RCC 7860 (cell line): ENCODE results near the gene GPR157.
"Not testable (repeated sequence)": the region's sequence is repeated elsewhere in the genome, so short reads cannot be mapped to it uniquely, and the experiment has no call there.

Experiments
- DNase-seq: peaks from one replicate; pipeline ENCODE4 v3.0.0-alpha.2; 2015; ENCODE audit warnings: low spot score
- FAIRE-seq: peaks from 2 replicates; lab custom pipeline; 2012; peaks lifted over from hg19 to GRCh38; lab: Jason Lieb, UNC

The GPR157 gene

DNA sequence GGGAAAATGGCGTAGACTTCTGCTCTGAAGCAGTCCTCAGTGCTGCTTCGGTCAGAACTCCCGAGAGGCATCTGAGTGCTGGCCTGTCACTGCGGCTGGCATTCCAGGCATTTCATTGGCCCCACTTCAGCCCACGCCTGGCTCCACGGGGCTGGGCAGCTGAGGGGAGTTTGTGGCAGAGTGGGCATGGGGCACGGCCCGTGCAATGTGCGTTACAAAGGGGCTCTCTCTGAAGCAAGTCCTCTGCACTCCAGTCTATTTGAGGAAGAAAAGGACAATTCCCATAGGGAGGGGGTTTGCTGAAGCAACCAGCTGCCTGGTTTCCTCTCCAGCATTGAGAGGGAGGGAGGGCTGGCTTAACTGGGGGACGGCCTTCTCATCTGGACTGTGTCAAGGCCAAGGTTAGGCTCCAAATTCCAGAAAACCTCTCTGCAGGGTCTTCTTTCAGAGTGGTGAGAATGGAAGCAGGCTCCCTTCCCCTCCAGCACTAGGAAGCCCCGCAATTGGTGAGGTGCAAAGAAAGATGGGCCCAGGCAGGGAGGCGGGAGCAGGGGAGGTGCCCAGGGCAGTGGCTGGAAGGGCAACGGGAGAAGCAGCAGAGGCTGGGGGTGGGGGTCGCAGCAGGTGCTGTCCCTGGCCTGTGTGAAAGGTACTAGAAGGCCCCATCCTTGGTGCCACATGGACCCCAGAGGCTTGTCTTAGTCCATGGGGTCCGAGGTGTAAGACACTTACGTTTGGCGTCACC is 21.1 kb upstream of the GPR157 start:
- DNase-seq (no peak), FAIRE-seq (no peak)

DNA sequence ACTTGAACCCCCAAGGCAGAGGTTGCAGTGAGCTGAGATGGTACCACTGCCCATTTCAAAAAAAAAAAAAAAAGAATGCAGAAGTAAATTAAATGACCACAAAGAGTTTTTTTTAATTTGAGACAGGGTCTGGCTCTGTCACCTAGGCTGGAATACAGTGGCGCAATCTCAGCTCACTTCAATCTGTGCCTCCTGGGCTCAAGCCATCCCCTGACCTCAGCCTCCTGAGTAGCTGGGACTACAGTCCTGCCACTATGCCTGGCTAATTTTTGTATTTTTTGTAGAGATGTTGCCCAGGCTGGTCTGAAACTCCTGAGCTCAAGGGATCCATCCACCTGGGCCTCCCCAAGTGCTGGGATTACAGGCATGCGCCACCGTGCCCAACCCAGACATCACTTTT is 20.2 kb upstream of the GPR157 start:
- DNase-seq (no peak), FAIRE-seq (no peak)

DNA sequence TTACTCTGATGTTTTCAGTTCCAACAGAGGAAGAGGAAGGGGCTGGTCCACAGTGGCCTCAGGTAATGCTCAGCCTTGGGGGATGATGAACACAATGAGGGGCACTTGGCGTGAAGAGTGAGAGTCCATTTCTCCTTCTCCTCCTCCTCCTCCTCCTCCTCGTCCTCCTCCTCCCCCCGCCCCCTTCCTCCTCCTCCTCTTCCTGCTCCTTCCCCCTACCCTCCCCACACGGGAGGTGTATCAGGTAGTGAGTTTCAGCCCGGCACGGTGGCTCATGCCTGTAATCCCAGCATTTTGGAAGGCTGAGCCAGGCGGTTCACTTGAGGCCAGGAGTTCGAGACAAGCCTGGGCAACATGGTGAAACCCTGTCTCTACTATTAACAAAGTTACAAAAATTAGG is 17.3 kb upstream of the GPR157 start:
- FAIRE-seq, result no peak
- DNase-seq, result no peak

DNA sequence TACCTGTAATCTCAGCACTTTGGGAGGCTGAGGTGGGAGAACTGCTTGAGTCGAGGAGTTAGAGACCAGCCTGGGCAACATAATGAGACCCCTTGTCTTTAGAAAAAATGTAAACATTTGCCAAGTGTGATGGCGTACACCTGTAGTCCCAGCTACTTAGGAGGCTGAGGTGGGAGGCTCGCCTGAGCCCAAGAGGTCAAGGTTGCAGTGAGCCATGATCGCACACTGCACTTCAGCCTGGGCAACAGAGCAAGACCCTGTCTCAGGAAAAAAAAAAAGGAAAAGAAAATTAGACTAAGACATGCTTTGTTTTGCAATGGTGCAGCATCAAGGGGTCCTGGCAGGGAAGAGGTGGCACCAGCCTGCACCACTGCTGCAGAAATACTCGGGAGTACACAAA is 16.8 kb upstream of the GPR157 start:
- FAIRE-seq, result no peak
- no peak for DNase-seq

DNA sequence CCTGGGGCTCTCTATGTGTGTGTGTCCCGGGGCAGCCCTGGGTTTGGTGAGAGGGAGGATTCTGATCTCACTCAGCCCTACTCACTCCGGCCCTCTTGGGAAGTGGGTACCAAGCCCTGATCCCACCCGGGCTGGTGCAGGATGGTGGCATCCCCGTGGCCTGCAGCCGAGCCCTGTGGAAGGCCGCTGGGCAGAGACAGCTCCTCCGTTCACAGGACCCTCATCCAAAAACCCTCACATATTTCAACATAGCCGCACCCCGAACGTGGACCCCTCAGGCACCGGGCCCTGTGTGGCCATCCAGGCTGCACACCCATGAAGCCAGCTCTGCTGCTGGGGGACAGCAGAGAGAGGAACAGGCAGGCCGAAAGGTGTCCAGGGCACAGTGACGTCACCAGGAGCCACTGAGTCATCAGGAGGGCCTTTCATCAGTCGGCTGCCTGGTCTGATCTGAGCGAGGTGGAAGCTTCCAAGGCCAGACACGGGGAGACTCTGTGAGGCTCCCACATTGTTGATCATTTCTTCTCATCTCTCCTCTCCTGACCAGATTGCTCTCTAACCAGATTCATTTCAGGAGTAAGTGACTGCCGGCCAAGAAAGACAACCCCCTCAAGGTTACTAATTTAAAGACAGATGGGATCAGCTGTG is 16.2 kb upstream of the GPR157 start:
- DNase-seq (peak; percentile 56), FAIRE-seq (no peak)

DNA sequence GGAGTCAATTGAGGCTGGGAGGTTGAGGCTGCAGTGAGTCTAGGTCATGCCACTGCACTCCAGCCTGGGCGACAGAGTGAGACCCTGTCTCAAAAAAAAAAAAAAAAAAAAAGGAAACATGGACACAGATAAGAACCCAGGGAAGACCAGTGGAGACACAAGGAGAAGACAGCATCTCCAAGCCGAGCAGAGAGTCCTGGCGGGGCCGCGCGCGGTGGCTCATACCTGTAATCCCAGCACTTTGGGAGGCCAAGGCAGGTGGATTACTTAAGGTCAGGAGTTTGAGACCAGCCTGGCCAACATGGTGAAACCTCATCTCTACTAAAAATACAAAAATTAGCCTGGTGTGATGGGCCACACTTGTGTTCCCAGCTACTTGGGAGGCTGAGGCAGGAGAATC is 15.6 kb upstream of the GPR157 start:
- not testable (repeated sequence) for FAIRE-seq, DNase-seq

DNA sequence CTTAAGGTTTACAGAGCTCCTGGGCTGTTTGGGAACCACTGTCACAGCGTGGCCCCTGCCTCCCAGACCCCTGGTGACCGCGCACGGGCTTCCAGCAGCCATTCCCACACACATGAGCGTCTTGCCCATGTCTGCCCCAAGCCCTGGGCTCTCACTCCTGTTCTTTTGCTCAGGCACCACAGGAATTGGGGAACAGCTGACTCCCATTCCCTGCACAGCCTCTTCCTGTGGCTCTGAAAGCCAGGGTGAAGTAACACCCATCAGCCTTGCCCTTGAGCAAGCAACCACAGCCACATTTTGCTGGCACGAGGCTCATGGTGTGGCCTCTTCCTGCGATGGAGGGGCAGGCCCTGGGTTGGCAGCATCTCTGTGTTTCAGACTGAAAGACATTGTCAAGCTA is 14.3 kb upstream of the GPR157 start:
- DNase-seq (no peak), FAIRE-seq (no peak)

DNA sequence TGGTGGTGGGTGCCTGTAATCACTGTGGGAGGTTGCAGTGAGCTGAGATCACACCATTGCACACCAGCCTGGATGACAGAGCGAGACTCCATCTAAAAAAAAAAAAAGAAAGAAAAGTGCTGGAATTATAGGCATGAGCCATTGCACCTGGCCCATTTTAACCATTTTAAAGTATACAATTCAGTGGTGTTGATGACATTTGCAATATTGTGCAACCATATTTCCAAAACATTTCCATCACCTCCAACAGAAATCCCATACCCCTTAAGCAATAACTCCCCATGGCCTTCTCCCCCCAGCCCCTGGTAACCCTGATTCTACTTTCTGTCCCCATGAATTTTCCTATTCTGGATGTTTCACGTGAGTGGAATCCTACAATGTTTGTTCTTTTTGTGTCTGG is 11.0 kb upstream of the GPR157 start:
- DNase-seq (no peak), FAIRE-seq (no peak)

DNA sequence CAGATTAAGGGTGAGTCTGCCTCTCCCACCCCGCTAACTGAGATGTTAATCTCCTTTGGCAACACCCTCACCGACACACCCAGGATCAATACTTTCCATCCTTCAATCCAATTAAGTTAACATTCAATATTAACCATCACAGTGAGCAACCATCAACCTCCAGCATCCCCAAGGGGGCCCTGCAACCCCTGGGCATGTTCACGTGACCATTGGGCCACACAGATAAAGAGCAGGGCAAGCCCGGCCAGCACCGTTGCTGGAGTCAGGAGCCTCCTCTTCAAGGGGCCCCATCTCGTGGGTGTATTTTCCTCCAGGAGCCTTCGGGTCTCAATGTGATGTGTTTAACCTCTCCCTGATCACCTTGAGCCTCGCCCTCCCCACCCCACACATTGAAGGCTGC is 8.0 kb upstream of the GPR157 start:
- DNase-seq, result no peak
- FAIRE-seq, result no peak

DNA sequence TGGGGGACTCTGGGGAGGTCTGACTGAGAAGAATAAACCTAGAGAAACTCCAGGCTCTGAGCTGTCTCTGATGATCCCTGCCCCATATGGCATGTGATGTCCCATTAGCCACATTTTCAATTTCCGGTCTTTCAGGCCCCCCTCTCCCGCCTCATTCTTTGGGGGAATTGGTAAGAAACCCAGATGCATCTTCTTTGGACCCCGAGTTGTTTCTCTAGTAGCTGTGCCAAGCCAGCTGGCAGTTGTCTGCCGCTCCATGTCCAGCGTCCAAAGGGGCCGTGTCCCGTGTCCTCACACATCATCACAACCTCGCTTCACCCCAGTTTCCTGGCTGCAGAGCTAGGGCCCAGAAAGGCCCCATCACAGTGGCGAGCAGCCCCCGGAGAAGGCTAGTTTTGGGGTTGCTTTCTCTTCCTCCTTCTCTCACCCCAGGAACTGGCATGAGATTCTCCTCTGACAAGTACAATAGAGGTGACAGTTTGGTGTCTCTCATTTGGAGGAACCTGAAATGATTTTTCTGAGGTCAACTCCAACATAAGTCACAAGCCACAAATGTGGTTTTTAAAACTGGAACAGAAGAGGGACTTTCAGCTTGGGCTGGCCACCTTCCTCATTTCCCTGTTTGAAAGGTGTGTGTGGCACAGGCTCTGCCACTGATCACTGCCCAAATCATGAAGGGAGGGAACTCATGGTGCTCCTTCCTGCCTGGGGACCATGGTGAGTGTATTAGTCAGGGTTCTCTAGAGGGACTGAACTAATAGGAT is 6.4 kb upstream of the GPR157 start:
- DNase-seq (no peak), FAIRE-seq (no peak)

DNA sequence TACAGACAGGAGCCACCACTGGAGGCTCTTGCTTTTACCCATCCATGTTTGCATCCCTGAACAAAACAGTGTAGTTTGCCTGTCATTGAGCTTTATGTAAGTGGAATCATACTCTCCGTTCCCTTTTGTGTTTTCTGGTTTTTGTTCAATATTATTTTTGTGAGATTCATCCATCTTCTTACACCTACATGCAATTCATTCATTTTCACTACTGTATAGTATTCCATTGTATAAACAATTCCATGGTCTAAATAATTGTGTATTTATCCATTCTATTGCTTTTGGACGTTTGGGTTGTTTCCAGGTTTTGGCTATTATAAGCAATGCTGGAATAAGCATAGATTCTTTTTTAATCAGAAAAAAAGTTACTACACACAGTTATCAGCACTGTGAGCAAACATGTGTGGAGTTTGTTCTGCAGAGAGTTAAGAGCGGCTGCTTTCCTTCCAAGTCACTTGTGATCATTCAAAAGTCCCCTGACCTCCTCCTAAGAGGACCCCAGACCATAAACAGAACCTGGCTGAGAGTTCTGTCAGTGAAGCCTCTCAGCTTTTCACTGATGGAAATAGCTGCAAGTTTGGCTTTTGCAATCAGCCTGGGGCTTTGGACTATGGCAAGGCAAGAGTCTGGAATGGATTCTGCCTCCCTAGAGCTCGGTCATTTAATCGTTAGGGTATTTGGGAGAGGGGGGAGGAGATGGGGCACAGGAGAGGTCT is 5.1 kb upstream of the GPR157 start:
- no peak for FAIRE-seq

DNA sequence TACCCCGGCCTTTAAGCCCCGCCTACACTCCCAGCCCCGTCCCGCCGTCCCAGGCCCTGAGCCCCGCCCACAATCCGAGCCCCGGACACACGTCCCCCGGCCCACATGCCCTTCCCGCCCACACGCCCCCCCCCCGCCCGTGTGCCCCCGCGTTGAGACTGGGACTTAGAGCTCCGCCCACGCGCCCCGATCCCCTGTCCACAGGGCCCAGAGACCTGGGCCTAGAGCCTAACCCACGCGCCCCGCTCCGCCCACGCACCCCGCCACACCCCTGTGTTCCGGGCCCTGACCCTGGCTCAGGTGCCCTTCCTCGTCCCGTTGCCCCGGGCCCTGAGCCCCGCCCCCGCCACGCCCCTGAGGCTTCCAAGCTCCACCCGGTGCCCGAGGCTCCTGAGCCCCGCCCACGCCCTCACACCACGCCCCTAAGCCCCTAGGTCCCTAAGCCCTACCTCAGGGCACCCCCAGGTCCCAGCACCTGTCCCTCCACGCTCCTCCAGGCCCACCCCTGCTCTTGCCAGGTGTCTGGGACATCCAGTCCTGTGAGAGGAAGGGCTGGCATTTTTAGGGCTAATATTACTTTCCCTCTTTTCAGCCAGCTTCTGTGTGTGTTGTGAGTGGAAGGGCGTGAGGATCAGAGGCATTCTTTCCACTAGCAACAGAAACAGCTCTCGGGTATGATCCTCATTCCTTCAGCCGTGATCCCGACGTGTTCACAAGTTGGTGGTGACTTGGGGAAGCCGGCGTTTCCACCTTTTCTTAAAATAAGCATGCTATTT is 552 bp upstream of the GPR157 start:
- FAIRE-seq, result no peak
- peak; percentile 50 for DNase-seq

More for the DNA sequence above, 5.1 kb upstream of the GPR157 start:
- DNase-seq, result no peak

DNA sequence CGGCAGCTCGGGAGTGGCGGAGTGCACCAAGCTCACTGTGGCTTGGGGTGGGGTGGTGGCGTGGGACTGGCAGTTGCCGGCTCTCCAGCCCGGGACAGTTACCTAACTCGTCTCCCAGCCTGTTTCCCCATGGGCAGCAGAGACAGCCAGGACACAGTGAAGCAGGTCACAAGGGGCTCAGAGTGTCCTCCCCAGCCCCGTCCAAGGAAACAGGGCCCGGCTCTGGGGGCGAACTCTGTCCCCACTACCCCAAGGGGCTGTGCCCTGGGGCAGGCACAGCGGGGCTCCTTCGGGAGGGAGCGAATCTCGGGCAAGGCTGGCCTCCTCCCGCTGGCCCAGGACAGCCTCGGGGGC is 759 bp downstream of the GPR157 start:
- FAIRE-seq (no peak), DNase-seq (no peak)

DNA sequence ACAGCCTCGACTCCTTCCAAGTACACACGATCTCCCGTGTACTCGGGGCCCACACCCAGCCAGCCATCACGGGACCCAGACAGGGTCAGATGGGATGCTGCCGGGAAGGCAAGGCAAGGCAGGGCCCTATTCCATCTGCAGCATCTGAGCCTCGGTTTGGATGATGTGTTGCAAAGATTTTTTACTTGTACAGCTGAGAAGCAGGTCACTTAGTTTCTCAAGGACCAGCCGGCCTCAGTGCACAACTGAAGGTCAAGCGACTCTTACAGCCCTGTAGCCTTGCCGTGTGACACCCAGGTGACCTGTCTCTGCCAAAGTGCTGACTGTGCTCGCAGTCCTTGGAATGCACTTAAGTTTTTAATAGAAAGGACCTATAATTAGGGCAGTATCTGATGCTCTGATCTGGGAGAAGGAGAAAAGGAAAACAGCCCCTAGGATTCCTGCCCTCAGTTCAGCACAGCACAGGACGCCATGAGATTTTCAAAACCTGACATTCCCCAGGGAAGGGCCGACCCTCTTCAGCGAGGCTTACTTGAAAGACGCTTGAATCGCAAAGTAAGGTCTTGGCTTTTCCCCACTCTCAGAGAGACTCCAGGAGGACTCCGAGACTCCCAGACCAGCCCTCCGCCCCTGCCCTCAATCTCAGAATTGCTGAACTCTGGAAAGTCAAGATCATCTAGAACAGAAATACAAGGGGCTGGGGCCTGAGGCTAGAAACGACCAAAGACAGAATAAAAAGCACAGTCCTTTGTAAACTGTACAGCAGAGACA is 1.3 kb downstream of the GPR157 start:
- DNase-seq (no peak), FAIRE-seq (no peak)

DNA sequence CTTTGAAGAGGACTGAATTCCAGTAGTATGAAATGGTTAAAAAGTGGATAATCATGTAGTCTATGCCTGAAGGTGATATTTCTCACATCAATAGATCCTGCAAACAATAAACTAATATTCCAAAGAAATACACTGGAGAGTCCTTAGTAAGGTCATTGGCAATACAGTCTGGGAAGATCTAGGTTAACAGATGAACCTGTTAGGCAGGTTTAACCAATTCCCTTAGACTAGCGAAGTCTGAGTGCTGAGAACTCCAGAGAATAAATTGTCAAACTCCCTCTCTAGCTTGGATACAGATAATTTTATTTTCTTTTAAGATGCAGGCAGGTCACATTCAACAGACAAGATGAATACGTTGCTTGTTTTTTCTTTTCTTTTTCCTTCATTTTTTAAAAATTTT is 2.4 kb downstream of the GPR157 start:
- FAIRE-seq (no peak), DNase-seq (no peak)

DNA sequence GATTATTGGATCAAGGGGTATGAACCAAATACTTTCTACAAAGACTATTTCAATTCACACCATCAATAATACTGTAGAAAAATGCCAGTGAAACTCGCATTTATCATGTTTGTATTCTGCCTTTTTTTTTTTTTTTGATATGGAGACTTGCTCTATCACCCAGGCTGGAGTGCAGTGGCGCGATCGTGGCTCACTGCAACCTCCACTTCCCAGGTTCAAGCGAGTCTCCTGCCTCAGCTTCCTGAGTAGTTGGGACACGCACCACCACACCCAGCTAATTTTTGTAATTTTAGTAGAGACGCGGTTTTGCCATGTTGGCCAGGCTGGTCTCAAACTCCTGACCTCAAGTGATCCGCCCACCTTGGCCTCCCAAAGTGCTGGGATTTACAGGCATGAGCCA is 3.1 kb downstream of the GPR157 start:
- not testable (repeated sequence) for DNase-seq, FAIRE-seq

DNA sequence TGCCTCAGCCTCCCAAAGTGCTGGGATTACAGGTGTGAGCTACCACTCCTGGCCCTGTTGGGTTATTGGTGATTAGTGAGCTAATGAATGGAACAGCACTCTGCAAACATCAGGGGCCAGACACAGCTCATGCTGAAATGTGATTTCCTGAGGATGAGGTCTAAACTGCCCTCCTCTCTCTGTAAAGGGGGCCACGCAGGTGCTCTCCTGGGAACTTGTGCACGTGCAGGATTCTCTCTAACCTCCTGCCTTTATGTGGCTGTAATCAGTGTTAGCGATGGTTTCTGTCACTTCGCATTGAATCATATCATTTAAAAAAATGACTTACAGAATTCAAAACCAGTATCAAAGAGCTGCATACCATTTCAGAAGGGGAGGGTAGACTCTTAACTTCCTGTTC is 3.6 kb downstream of the GPR157 start:
- FAIRE-seq (no peak), DNase-seq (no peak)

DNA sequence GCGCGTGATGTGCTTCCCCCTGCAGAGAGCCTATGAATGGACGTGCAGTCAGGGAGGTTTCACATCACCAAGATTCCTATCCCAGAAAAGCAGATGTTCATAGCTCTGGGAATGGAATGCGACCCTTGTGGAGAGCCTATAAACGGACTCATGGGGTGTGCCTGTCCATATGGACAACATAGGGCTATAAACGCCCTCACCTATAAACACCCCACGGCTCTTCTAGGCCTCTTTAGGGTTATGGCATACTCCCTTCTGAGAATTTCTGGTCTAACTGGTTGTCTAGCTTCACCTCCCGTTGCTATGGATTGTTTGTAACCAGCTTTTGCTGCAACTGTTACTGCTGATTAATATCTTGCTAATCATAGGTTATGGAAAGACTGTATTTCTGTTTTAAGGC is 4.5 kb downstream of the GPR157 start:
- not testable (repeated sequence) for FAIRE-seq, DNase-seq

DNA sequence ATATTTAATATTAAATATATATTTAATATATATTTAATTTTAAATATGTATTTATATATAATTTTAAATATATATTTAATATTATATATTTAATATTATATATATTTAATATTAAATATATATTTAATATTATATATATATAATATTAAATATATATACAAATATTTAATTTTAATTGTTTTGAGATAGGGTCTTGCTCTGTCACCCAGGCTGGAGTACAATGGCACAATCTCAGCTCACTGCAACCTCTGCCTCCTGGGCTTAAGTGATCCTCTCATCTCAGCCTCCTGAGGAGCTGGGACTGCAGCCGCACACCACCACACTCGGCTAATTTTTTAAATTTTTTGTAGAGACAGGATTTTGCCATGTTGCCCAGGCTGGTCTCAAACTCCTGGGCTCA is 5.2 kb downstream of the GPR157 start:
- not testable (repeated sequence) for DNase-seq, FAIRE-seq
